ENCODE data around the gene INPP5E. TPM values are rescaled to one million over a fixed set of nuclear protein-coding genes. Genes with fewer than 3 reads are reported as not detected.

The INPP5E gene
- total and polyA plus RNA-seq, 2 donors (not counting 1 experiment from before 2014, with no cell fraction given) = 3.9 to 7.8 TPM

DNA sequence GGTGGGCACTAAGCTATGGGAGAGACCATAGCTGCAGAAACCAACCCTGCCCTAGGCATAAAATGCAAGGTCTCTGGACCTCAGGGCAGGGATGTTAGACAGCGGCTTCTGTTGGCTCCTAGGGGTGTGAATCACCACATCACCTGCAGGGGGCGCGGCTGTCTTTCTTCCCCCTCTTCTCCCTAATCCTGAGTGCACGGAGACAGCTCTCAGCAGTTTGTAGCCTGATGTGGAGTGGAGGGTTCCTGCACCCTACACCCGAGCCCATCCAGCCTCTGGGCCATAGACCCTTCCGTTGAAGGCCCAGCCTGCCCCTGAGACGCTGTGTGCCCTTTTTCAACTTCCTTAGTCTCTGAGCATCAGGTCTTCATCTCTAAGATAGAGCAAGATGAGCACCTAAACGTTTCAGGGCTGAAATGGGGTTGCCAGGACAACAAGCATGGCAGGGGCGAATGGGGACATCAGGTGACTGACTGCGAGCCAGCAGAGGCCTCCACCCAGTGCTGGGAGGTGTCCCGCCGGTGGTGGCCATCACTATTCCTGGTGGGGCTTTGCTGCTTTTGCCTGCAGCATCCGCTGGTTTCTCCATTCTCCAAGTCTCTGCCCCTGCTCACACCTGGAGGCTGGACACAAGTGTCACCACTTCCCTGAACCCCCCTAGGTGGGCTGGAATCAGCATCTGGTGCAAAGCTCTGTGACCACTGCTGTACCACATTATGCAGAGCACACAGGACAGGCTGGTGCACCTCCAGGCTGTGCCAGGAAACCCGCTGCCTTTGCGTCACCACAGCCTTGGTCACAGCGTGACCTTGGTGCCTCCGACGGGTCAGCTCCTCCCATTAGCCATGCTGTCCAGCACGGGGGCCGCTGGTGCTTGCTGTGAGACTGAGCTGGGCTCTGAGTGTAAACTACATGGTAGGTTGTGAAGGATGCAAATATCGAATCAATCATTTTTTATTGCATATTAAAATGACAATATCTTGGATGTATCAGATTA is 45.7 kb upstream of the INPP5E start:
- Histone ChIP-seq H3K4me2 (ENCODE audit: extremely low read depth, insufficient read depth, low read length) (no peak overlapping the region), H3K79me2 (ENCODE audit: control insufficient read depth, insufficient read depth, low read length) (peaks cover 20% of the 10 kb centered on the region), H3K36me3 (ENCODE audit: control insufficient read depth, insufficient read depth, low read length) (no peaks in the 10 kb centered on the region), H4K20me1 (ENCODE audit: control insufficient read depth, extremely low read depth, insufficient read depth, low read length) (no peaks in the 10 kb centered on the region), H2AFZ (ENCODE audit: low read length) (no peak overlapping the region), H3K4me1 (ENCODE audit: control insufficient read depth, extremely low read depth, insufficient read depth, low read length) (peaks cover 2% of the 10 kb centered on the region), H3K27me3 (ENCODE audit: control insufficient read depth, insufficient read depth, low read length) (no peaks in the 10 kb centered on the region), H3K4me3 (replicated peaks in 1 of 4; ENCODE audit: control extremely low read depth in 1 of 4, insufficient read depth in 1 of 4, low read depth in 3 of 4, low read length in 4 of 4) (no peak overlapping the region), H3K9ac (ENCODE audit: insufficient read depth, low read length) (no peak overlapping the region), H3K27ac (ENCODE audit: insufficient read depth, low read length) (no peak overlapping the region), H3K9me3 (ENCODE audit: control insufficient read depth, insufficient read depth, low read depth, low read length) (no peaks in the 10 kb centered on the region)
- peak; percentile 49 to 72 for DNase-seq (ENCODE audit: low read depth in 2 of 2)
- TF ChIP-seq, protein P1, sequence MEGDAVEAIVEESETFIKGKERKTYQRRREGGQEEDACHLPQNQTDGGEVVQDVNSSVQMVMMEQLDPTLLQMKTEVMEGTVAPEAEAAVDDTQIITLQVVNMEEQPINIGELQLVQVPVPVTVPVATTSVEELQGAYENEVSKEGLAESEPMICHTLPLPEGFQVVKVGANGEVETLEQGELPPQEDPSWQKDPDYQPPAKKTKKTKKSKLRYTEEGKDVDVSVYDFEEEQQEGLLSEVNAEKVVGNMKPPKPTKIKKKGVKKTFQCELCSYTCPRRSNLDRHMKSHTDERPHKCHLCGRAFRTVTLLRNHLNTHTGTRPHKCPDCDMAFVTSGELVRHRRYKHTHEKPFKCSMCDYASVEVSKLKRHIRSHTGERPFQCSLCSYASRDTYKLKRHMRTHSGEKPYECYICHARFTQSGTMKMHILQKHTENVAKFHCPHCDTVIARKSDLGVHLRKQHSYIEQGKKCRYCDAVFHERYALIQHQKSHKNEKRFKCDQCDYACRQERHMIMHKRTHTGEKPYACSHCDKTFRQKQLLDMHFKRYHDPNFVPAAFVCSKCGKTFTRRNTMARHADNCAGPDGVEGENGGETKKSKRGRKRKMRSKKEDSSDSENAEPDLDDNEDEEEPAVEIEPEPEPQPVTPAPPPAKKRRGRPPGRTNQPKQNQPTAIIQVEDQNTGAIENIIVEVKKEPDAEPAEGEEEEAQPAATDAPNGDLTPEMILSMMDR (conservative IDR thresholded peaks at IDR 0.05 in 1 of 2, IDR thresholded peaks at IDR 0.05 in 1 of 2; ENCODE audit: low read depth in 1 of 2, low read length in 2 of 2) = peak; percentile 78 to 83
- no peak for TF ChIP-seq EZH2 (IDR thresholded peaks at IDR 0.05; ENCODE audit: low read length, missing control alignments)

DNA sequence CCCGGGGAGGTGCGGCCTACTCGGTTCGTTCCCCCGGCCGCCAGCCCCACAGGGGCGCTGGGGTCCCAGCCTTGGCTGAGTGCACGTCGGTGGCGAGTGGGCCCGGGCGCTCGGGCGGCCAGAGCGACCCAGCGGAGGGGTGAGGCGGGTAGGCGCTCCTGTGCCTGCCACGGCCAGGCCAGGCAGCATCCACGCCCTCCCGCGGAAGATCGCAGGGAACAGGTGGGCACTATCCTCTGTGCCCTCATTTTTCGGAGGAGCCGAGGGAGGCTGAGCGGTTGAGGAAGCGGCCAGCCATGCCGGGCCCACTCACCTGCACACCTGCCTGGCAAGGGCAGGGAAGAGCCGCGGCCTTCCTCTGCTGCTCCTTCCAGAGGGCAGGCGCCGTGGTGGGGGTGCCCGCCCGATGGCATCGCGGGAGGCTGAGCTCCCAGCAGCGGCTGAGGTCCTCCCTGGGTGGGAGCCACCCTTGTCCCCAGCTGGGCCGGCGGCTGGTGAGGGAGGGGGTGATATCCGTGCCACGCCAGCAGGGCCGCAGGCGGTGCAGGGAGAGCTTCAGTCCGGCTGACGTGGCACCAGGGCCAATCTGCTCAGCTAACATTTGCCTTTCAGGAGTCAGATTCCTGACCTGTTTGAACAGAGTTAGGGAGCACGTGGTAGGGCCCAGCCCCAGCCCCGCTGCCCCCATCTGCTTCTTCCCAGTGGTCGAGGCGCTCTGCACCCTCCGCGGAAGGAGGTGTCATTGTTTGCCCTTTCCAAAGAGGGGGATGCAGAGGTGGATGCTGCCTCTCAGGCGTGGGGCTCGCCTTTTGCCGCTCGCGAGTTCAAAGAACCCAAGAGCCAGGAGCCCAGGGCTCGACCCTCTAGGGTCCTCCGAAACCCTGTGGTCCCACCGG is 44.8 kb upstream of the INPP5E start:
- Histone ChIP-seq H3K4me2 (ENCODE audit: extremely low read depth, insufficient read depth, low read length) (peak overlapping the region; percentile 94), H3K36me3 (ENCODE audit: control insufficient read depth, insufficient read depth, low read length) (no peaks in the 10 kb centered on the region), H3K27me3 (ENCODE audit: control insufficient read depth, insufficient read depth, low read length) (no peaks in the 10 kb centered on the region), H3K4me3 (replicated peaks in 1 of 4; ENCODE audit: control extremely low read depth in 1 of 4, insufficient read depth in 1 of 4, low read depth in 3 of 4, low read length in 4 of 4) (peak overlapping the region; percentile 17 to 73 (median 68)), H3K27ac (ENCODE audit: insufficient read depth, low read length) (peak overlapping the region; percentile 98), H4K20me1 (ENCODE audit: control insufficient read depth, extremely low read depth, insufficient read depth, low read length) (no peaks in the 10 kb centered on the region), H2AFZ (ENCODE audit: low read length) (peak overlapping the region; percentile 47), H3K79me2 (ENCODE audit: control insufficient read depth, insufficient read depth, low read length) (peaks cover 30% of the 10 kb centered on the region), H3K9ac (ENCODE audit: insufficient read depth, low read length) (peak overlapping the region; percentile 87), H3K9me3 (ENCODE audit: control insufficient read depth, insufficient read depth, low read depth, low read length) (no peaks in the 10 kb centered on the region), H3K4me1 (ENCODE audit: control insufficient read depth, extremely low read depth, insufficient read depth, low read length) (peaks cover 2% of the 10 kb centered on the region)
- no peak for TF ChIP-seq EZH2 (IDR thresholded peaks at IDR 0.05; ENCODE audit: low read length, missing control alignments)
- TF ChIP-seq, protein P1 (conservative IDR thresholded peaks at IDR 0.05 in 1 of 2, IDR thresholded peaks at IDR 0.05 in 1 of 2; ENCODE audit: low read depth in 1 of 2, low read length in 2 of 2) = no peak
- DNase-seq (ENCODE audit: low read depth in 2 of 2) = no peak
